GM12878 (cell line): ENCODE results near the gene EVI5L. TPM values are rescaled to one million over a fixed set of nuclear protein-coding genes. Genes with fewer than 3 reads are reported as not detected.

Experiments
- ATAC-seq: fragments of 200-7000 bp; cut with Tn5 transposase; 3 replicates; pipeline ENCODE4 v1.9.1; 2020; ENCODE audit warnings: mild to moderate bottlenecking, moderate library complexity
- BruUV-seq: library from RNA; stranded (reverse); fragments of 400-500 nt; replicated peaks from 2 replicates; lab custom pipeline; 2021; lab: Mats Ljungman, UMichigan
- CTCF ChIA-PET: fragments of 300-600 bp; sonication (Branson Sonifier 250); formaldehyde crosslinking; extraction: SDS; loops from one replicate; lab custom pipeline; 2021; ENCODE audit warnings: inconsistent platforms; lab: Yijun Ruan, JAX
- POLR2A ChIA-PET: fragments of 350-600 bp; formaldehyde crosslinking; extraction: SDS; loops from one replicate; lab custom pipeline; 2021; ENCODE audit warnings: inconsistent platforms; lab: Charles Lee
- RAD21 ChIA-PET: fragments of 300-600 bp; sonication (Branson Sonifier 250); formaldehyde crosslinking; loops from one replicate; lab custom pipeline; 2023; ENCODE audit warnings: antibody characterized with exemption; ENCODE audit not compliant: unreplicated experiment; lab: Charles Lee
- SMC1A ChIA-PET: fragments of 300-600 bp; sonication (Branson Sonifier 250); formaldehyde crosslinking; loops from one replicate; lab custom pipeline; 2023; ENCODE audit not compliant: unreplicated experiment, uncharacterized antibody; lab: Charles Lee
- DNase-seq: peaks from one replicate; pipeline ENCODE4 v3.0.0-alpha.2; 2011; ENCODE audit warnings: low read depth, low spot score
- FAIRE-seq: peaks from 3 replicates; lab custom pipeline; 2011; peaks lifted over from hg19 to GRCh38; lab: Jason Lieb, UNC
- H2AFZ ChIP-seq: 2 replicates; pipeline ENCODE4 v1.6.0; 2011; ENCODE audit warnings: low read depth, low read length, control low read depth; ENCODE audit not compliant: control insufficient read depth
- H3K27ac ChIP-seq: 2 replicates; pipeline ENCODE4 v1.5.1; 2011; ENCODE audit warnings: control low read depth; ENCODE audit not compliant: control insufficient read depth, insufficient read depth
- H3K27me3 ChIP-seq, 2 experiments: replicated peaks in 1 of 2; 2 replicates each; pipeline versions ENCODE4 v1.6.0 to v1.6.1; 2011; ENCODE audit warnings: low read length in 1 of 2; ENCODE audit not compliant: control insufficient read depth in 2 of 2, insufficient read depth in 2 of 2
- H3K36me3 ChIP-seq, 2 experiments: 2 replicates each; pipeline ENCODE4 v1.5.1; 2011; ENCODE audit warnings: low read length in 1 of 2; ENCODE audit not compliant: control insufficient read depth in 2 of 2, insufficient read depth in 2 of 2
- H3K4me1 ChIP-seq: 2 replicates; pipeline ENCODE4 v1.6.1; 2011; ENCODE audit warnings: mild to moderate bottlenecking, low read length, moderate library complexity, mixed read lengths; ENCODE audit not compliant: control insufficient read depth, insufficient read depth
- H3K4me2 ChIP-seq: 2 replicates; pipeline ENCODE4 v1.6.0; 2011; ENCODE audit warnings: control low read depth; ENCODE audit not compliant: control insufficient read depth, insufficient read depth
- H3K4me3 ChIP-seq: fragments of 200-600 bp; sonication (generic); 2 replicates; pipeline ENCODE4 v1.5.1; 2016
- H3K79me2 ChIP-seq: 2 replicates; pipeline ENCODE4 v1.6.0; 2011; ENCODE audit warnings: low read length; ENCODE audit not compliant: control insufficient read depth, insufficient read depth
- H3K9ac ChIP-seq: 2 replicates; pipeline ENCODE4 v1.8.0; 2011; ENCODE audit warnings: low read length, control low read depth, mixed read lengths; ENCODE audit not compliant: control insufficient read depth, insufficient read depth
- H3K9me3 ChIP-seq: replicated peaks from 3 replicates; pipeline ENCODE4 v1.5.1; 2011; ENCODE audit warnings: mild to moderate bottlenecking, low read length; ENCODE audit not compliant: control insufficient read depth, insufficient read depth
- H4K20me1 ChIP-seq: 2 replicates; pipeline ENCODE4 v1.6.0; 2011; ENCODE audit not compliant: control insufficient read depth, insufficient read depth
- ATF3 ChIP-seq: IDR thresholded peaks from 2 replicates; pipeline ENCODE4 v1.6.1; 2011; ENCODE audit warnings: low read depth, mild to moderate bottlenecking, low read length, moderate library complexity, borderline replicate concordance; ENCODE audit errors: extremely low read depth
- BCL11A ChIP-seq: IDR thresholded peaks from 2 replicates; pipeline ENCODE4 v1.6.1; 2011; ENCODE audit warnings: low read depth, low read length
- BCL3 ChIP-seq: IDR thresholded peaks from 2 replicates; pipeline ENCODE4 v1.6.1; 2011; ENCODE audit warnings: borderline replicate concordance, low read depth, mild to moderate bottlenecking, moderate library complexity, low read length; ENCODE audit not compliant: insufficient read depth, poor library complexity, severe bottlenecking
- CEBPZ ChIP-seq: fragments of 150-350 bp; IDR thresholded peaks from 2 replicates; pipeline ENCODE4 v1.6.1; 2016; ENCODE audit warnings: low read depth, low read length
- EED ChIP-seq: sonication (generic); IDR thresholded peaks from 2 replicates; pipeline ENCODE4 v1.6.1; 2016; ENCODE audit warnings: antibody characterized with exemption, low read depth
- EZH2 ChIP-seq: IDR thresholded peaks from 2 replicates; pipeline ENCODE4 v1.6.1; 2012; ENCODE audit warnings: low read depth, mild to moderate bottlenecking, control low read depth, inconsistent platforms, low read length, borderline replicate concordance; ENCODE audit not compliant: control insufficient read depth
- MEF2B ChIP-seq: fragments of 450-650 bp; IDR thresholded peaks from 2 replicates; pipeline ENCODE4 v1.6.1; 2018; ENCODE audit warnings: mild to moderate bottlenecking, moderate library complexity; ENCODE audit not compliant: partially characterized antibody, poor library complexity, severe bottlenecking
- PML ChIP-seq: IDR thresholded peaks from 2 replicates; pipeline ENCODE4 v1.6.1; 2012; ENCODE audit warnings: low read length, inconsistent platforms
- REST ChIP-seq: IDR thresholded peaks from 2 replicates; pipeline ENCODE4 v1.6.1; 2012; ENCODE audit warnings: mild to moderate bottlenecking, low read depth, low read length
- RUNX3 ChIP-seq: IDR thresholded peaks from 2 replicates; pipeline ENCODE4 v1.6.1; 2012; ENCODE audit warnings: low read length, inconsistent platforms
- TCF12 ChIP-seq: IDR thresholded peaks from 2 replicates; pipeline ENCODE4 v1.6.1; 2011; ENCODE audit warnings: low read depth, mild to moderate bottlenecking, low read length
- TCF7 ChIP-seq: IDR thresholded peaks from 2 replicates; pipeline ENCODE4 v1.6.1; 2014; ENCODE audit warnings: antibody characterized with exemption, borderline replicate concordance
- USF2 ChIP-seq: IDR thresholded peaks from 2 replicates; pipeline ENCODE4 v1.6.1; 2011; ENCODE audit warnings: low read depth, low read length, improper control_type of control experiment, borderline replicate concordance
- WGBS: methylation state at CpG from one replicate; pipeline ENCODE4 v1.1.6; 2016; ENCODE audit warnings: low lambda C conversion rate; ENCODE audit not compliant: insufficient replicate concordance, insufficient coverage; ENCODE audit errors: missing lambda C conversion rate; 5-methylcytosine and 5-hydroxymethylcytosine counted together
- in situ Hi-C: fragments of 300-500 bp; cut with MboI; formaldehyde crosslinking; loops from 9 replicates; pipeline ENCODE4 v1.14.3; 2018; ENCODE audit warnings: mixed read lengths
- intact Hi-C: fragments of 100-400 bp; cut with micrococcal nuclease; formaldehyde crosslinking; loops from one replicate; pipeline ENCODE4 v1.14.2; 2022; ENCODE audit not compliant: unreplicated experiment
- polyA plus RNA-seq, 11 experiments: library from polyadenylated mRNA; depleted of rRNA in 4 of 11; unstranded in 6 of 11; stranded (reverse) in 5 of 11; fragments of >200 nt; fragmentation: Nextera tagmentation in 4 of 11; fragmentation: Illumina TruSeq in 1 of 11; extraction: Ambion mirVana in 4 of 11; extraction: Trizol in 1 of 11; gene quantifications; 1 replicate in 1 of 11; 2 replicates in 10 of 11; pipeline versions ENCODE4 v1.2.1 to v1.2.3, GENCODE V29; 2011 to 2016; ENCODE audit warnings: inconsistent platforms in 2 of 11, missing spikeins in 2 of 11, low read depth in 1 of 11
- total RNA-seq, 4 experiments: library from RNA; depleted of rRNA in 3 of 4; stranded (reverse); fragments of >200 nt in 3 of 4; fragmentation: Illumina TruSeq in 1 of 4; extraction: Trizol in 1 of 4; gene quantifications; 2 replicates each; pipeline versions ENCODE4 v1.2.1 to v1.2.3, GENCODE V29; 2013 to 2021

The EVI5L gene
- total and polyA plus RNA-seq, 10 of the 15 experiments (the other 5 are each of a cell fraction or from before 2014, with no cell fraction given), result 0.23 to 13.8 (median 5.0) TPM

- TF ChIP-seq BCL3 (peak; percentile 52), TCF7 (no peak), MEF2B (peak; percentile 82), USF2 (no peak), ATF3 (no peak), RUNX3 (peak; percentile 33; the same call in 1 of the 2 replicates), TCF12 (peak; percentile 38; the same call in 1 of the 2 replicates), PML (no peak), EED (peak; percentile 28; the same call in 1 of the 2 replicates), REST (no peak), BCL11A (no peak), EZH2 (no peak), CEBPZ (no peak)
- H3K27me3 ChIP-seq, result no peaks in the 10 kb centered on the region
- 1% methylated on average over 9 of the region's 10 CpGs for WGBS
- peak overlapping the region; percentile 17 for H3K27ac ChIP-seq
- H3K79me2 ChIP-seq, result no peaks in the 10 kb centered on the region
- ChIA-PET RAD21 (no interaction called here), CTCF (interaction anchor here (1.4 kb wide), 1 partner anchor 12 kb away, joined by 3 read pairs; no protein-coding TSS in a partner anchor), POLR2A (no interaction called here), SMC1A (no interaction called here)
- H3K4me1 ChIP-seq, result peaks cover 24% of the 10 kb centered on the region
- peak overlapping the region; percentile 25 for H3K9ac ChIP-seq
- in situ Hi-C loops (no loop called here), intact Hi-C loops (no loop called here)
- peak overlapping the region; percentile 16 for H2AFZ ChIP-seq
- no peak overlapping the region for H3K4me3 ChIP-seq
- ATAC-seq (peak; percentile 78), DNase-seq (peak; percentile 57), FAIRE-seq (peak; percentile 74)
- BruUV-seq, result no TSS peak
- peaks cover 25% of the 10 kb centered on the region for H3K9me3 ChIP-seq
- no peaks in the 10 kb centered on the region for H4K20me1 ChIP-seq
- H3K36me3 ChIP-seq, result no peaks in the 10 kb centered on the region
- peak overlapping the region; percentile 91 for H3K4me2 ChIP-seq
Observed at GRCh38 chr19:7815325-7815724, 14.7 kb upstream of the EVI5L start.
